Calu3 (cell line): Measurements from ENCODE around the gene LBR. TPM values are rescaled to one million over a fixed set of nuclear protein-coding genes. Genes with fewer than 3 reads are reported as not detected.

Source experiments
- BruUV-seq: library from RNA; stranded (reverse); fragments of 400-500 nt; replicated peaks from 2 replicates; lab custom pipeline; 2021; lab: Mats Ljungman, UMichigan
- CTCF ChIA-PET: fragments of 300-600 bp; sonication (Branson Sonifier 250); formaldehyde crosslinking; loops from one replicate; lab custom pipeline; 2022; ENCODE audit warnings: antibody characterized with exemption; lab: Charles Lee
- DNase-seq: peaks from one replicate; pipeline ENCODE4 v3.0.0; 2022
- H3K27ac Mint-ChIP-seq: one replicate; pipeline ENCODE4 v1.8.0; 2022; ENCODE audit warnings: mixed read lengths; ENCODE audit not compliant: unreplicated experiment
- H3K27me3 Mint-ChIP-seq: one replicate; pipeline ENCODE4 v1.8.0; 2022; ENCODE audit warnings: mixed read lengths; ENCODE audit not compliant: unreplicated experiment
- H3K36me3 Mint-ChIP-seq: one replicate; pipeline ENCODE4 v1.8.0; 2022; ENCODE audit warnings: mild to moderate bottlenecking, moderate library complexity, mixed read lengths; ENCODE audit not compliant: insufficient read depth, unreplicated experiment
- H3K4me1 Mint-ChIP-seq: one replicate; pipeline ENCODE4 v1.8.0; 2022; ENCODE audit warnings: mild to moderate bottlenecking, low read depth, mixed read lengths; ENCODE audit not compliant: unreplicated experiment
- H3K4me3 Mint-ChIP-seq: one replicate; pipeline ENCODE4 v1.8.0; 2022; ENCODE audit warnings: mild to moderate bottlenecking, low read depth, moderate library complexity, mixed read lengths; ENCODE audit not compliant: unreplicated experiment
- H3K9me3 Mint-ChIP-seq: one replicate; pipeline ENCODE4 v1.8.0; 2022; ENCODE audit warnings: low read depth, mixed read lengths; ENCODE audit not compliant: unreplicated experiment
- intact Hi-C: fragments of 100-400 bp; cut with micrococcal nuclease; formaldehyde crosslinking; loops from one replicate; pipeline ENCODE4 v1.10.0; 2022; ENCODE audit not compliant: unreplicated experiment
- total RNA-seq: library from RNA; stranded (reverse); gene quantifications from 2 replicates; pipeline ENCODE4 v1.2.3, GENCODE V29; 2022
- TF ChIP-seq, protein P1 (sequence below): fragments of 200-600 bp; IDR thresholded peaks from one replicate; pipeline ENCODE4 v1.8.0; 2022; ENCODE audit warnings: antibody characterized with exemption; ENCODE audit not compliant: unreplicated experiment

Gene LBR
- total RNA-seq, 1 experiment from 2014 or later = 183 TPM

DNA sequence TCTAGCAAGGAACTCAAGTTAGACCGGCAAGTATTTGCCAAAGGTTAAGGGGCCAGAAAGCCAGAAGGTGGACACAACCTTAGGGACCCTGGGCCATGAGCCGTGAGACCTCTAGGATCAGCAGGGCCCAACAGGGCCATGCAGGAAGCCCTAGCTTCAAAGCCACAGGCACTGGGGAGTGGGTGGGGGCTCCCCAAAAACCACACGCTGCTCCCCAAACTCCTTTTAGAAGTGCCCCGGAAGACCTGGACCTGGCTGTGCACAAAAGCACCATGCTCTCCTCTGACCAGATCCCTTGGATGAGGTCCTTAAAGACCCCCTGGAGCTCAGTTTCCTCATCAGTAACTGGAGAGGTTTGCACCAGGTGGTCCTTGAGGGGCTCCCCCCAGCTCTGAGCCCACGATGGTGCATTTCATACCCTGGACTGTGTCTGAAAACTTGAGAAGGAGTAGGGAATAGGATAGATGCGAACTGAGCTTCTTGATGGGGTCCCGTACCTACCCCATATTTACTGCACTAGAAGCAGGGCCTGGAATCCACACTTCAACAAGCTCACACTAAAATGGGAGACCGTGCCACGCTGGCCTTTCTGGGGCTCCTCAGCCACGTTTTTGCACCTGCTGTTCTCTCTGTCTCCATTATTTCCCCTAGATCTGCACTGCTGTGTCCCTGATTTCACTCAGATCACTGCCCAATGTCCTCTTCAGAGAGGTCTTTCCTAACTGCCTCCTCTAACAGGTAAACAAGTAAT lies 40.6 kb upstream of the LBR start:
- peaks cover 19% of the 10 kb centered on the region for H3K4me1 Mint-ChIP-seq
- H3K27ac Mint-ChIP-seq = no peak overlapping the region
- intact Hi-C loops = no loop called here
- no peaks in the 10 kb centered on the region for H3K9me3 Mint-ChIP-seq
- TF ChIP-seq, protein P1, sequence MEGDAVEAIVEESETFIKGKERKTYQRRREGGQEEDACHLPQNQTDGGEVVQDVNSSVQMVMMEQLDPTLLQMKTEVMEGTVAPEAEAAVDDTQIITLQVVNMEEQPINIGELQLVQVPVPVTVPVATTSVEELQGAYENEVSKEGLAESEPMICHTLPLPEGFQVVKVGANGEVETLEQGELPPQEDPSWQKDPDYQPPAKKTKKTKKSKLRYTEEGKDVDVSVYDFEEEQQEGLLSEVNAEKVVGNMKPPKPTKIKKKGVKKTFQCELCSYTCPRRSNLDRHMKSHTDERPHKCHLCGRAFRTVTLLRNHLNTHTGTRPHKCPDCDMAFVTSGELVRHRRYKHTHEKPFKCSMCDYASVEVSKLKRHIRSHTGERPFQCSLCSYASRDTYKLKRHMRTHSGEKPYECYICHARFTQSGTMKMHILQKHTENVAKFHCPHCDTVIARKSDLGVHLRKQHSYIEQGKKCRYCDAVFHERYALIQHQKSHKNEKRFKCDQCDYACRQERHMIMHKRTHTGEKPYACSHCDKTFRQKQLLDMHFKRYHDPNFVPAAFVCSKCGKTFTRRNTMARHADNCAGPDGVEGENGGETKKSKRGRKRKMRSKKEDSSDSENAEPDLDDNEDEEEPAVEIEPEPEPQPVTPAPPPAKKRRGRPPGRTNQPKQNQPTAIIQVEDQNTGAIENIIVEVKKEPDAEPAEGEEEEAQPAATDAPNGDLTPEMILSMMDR = no peak
- no peak overlapping the region for H3K4me3 Mint-ChIP-seq
- CTCF ChIA-PET = no interaction called here
- no TSS peak for BruUV-seq
- no peak for DNase-seq
- H3K36me3 Mint-ChIP-seq = peaks cover 4% of the 10 kb centered on the region
- H3K27me3 Mint-ChIP-seq = no peaks in the 10 kb centered on the region

DNA sequence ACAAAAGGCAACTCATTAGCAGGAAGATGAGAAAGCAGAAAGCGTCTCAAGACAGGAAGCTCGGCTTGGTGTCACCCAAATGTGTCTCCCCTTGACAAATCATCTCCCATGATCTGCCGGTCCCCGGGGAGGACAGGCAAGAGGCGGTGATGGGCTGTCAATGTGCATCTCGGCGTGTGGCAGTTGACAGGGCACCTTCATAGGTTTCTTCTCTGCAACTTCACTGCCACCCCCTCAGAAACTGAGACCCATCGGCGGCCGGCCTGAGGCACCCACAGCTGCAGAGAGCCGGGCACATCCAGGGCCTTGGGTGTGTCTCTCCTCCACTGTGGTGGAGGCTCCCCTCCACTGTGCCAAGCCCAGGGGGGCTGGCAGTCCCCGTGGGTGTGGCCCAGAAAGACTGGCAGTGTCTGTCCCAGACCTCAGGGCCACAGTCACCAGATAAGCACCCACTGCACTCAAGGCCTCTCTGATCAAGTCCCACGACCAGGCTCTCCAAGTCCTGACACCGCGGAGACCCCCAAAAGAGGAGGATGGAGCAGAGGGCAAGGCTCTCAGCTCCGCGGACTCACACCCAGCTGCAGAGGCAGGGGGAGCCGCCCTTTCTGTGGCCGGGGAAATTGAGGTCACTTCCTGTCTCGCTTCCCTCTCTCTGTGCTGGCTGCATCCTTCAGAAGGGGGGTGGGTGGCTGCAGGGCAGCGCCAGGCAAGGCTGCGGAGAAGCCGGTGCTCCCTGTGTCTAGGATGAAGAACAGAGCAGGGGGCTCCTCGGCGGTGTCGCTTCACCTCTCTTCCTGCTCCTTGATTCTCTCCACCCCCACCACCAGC lies 39.6 kb upstream of the LBR start:
- no peak overlapping the region for H3K4me3 Mint-ChIP-seq
- H3K4me1 Mint-ChIP-seq = peaks cover 30% of the 10 kb centered on the region
- peaks cover 5% of the 10 kb centered on the region for H3K36me3 Mint-ChIP-seq
- CTCF ChIA-PET = no interaction called here
- no peaks in the 10 kb centered on the region for H3K9me3 Mint-ChIP-seq
- no peaks in the 10 kb centered on the region for H3K27me3 Mint-ChIP-seq
- intact Hi-C loops = no loop called here
- H3K27ac Mint-ChIP-seq = no peak overlapping the region
- TF ChIP-seq, protein P1 = no peak
- BruUV-seq = no TSS peak
- DNase-seq = no peak

DNA sequence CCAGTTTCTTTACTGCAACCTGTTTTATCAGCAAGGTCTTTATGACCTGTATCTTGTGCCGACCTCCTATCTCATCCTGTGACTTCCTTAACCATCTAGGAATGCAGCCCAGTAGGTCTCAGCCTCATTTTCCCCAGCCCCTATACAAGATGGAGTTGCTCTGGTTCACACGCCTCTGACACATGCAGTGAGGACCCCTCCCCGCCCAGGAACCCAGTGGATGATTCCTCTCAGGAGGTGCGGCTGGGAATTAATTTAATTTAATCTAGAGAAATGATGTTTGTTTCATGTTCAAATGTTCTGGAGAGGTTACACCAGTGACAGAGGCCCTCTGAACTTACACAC lies 39.0 kb upstream of the LBR start:
- Mint-ChIP-seq H3K9me3 (no peaks in the 10 kb centered on the region), H3K27me3 (no peaks in the 10 kb centered on the region), H3K36me3 (peaks cover 5% of the 10 kb centered on the region), H3K4me1 (peaks cover 35% of the 10 kb centered on the region), H3K27ac (no peak overlapping the region), H3K4me3 (no peak overlapping the region)
- intact Hi-C loops = no loop called here
- CTCF ChIA-PET = no interaction called here
- no TSS peak for BruUV-seq
- DNase-seq = no peak
- TF ChIP-seq, protein P1 = no peak

DNA sequence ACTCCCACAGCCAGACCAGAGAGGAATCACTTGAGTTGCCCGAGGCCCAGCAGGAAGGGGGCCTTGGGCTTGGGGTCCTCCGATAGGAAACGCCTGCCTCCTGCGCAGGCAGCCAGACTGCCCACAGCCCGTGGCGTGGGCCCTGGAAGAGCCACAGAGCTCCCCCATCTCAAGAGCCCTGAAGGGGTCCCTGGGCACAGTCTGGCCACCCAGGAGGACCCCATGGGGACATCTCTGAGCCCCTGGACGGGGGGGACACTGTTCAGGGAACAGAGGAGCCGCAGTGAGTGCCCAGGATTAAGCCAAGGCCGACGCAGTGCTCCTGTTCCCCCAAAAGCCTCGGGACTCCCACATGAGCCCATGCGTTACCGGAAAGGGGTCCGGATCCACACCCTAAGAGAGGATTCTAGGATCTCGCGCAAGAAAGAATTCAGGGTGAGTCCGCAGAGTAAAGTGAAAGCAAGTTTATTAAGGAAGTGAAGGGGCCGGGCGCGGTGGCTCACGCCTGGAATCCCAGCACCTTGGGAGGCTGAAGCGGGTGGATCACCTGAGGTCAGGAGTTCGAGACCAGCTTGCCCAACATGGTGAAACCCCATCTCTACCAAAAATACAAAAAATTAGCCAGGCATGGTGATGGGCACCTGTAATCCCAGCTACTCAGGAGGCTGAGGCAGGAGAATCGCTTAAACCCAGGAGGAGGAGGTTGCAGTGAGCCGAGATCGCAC lies 38.1 kb upstream of the LBR start:
- DNase-seq = no peak
- TF ChIP-seq, protein P1 = no peak
- Mint-ChIP-seq H3K9me3 (no peaks in the 10 kb centered on the region), H3K4me1 (peaks cover 44% of the 10 kb centered on the region), H3K27me3 (no peaks in the 10 kb centered on the region), H3K27ac (no peak overlapping the region), H3K4me3 (no peak overlapping the region), H3K36me3 (peaks cover 5% of the 10 kb centered on the region)
- no TSS peak for BruUV-seq
- CTCF ChIA-PET = interaction anchor here (0.9 kb wide), 1 partner anchor 8 kb away, joined by 3 read pairs; no protein-coding TSS in a partner anchor
- intact Hi-C loops = no loop called here
